Osteoblast (primary cell): ENCODE measurements around the gene CEP152. TPM values are rescaled to one million over a fixed set of nuclear protein-coding genes. Genes with fewer than 3 reads are reported as not detected.

Source experiments
- DNase-seq: peaks from one replicate; pipeline ENCODE4 v3.0.0; 2011; ENCODE audit warnings: low spot score, mixed read lengths; ENCODE audit not compliant: insufficient read length; ENCODE audit errors: missing footprints
- H2AFZ ChIP-seq: 2 replicates; pipeline ENCODE4 v1.6.0; 2011; ENCODE audit warnings: mild to moderate bottlenecking, low read length
- H3K27ac ChIP-seq: 2 replicates; pipeline ENCODE4 v1.5.1; 2011; ENCODE audit warnings: mild to moderate bottlenecking, low read depth, low read length, moderate library complexity
- H3K27me3 ChIP-seq: 2 replicates; pipeline ENCODE4 v1.6.0; 2012; ENCODE audit warnings: mild to moderate bottlenecking, control low read depth, inconsistent platforms, low read length, moderate library complexity; ENCODE audit not compliant: insufficient read depth
- H3K36me3 ChIP-seq: 2 replicates; pipeline ENCODE4 v1.5.1; 2011; ENCODE audit warnings: mild to moderate bottlenecking, low read length, control low read depth, moderate library complexity; ENCODE audit not compliant: insufficient read depth
- H3K4me1 ChIP-seq: 2 replicates; pipeline ENCODE4 v1.5.1; 2011; ENCODE audit warnings: mild to moderate bottlenecking, low read length, control low read depth, moderate library complexity; ENCODE audit not compliant: insufficient read depth
- H3K4me2 ChIP-seq: 2 replicates; pipeline ENCODE4 v1.6.0; 2011; ENCODE audit warnings: mild to moderate bottlenecking, low read length; ENCODE audit not compliant: insufficient read depth
- H3K4me3 ChIP-seq: fragments of 200-600 bp; sonication (generic); 3 replicates; pipeline ENCODE4 v1.5.1; 2012; ENCODE audit warnings: mild to moderate bottlenecking, low read length, inconsistent platforms; ENCODE audit not compliant: insufficient read depth
- H3K79me2 ChIP-seq: 2 replicates; pipeline ENCODE4 v1.6.0; 2012; ENCODE audit warnings: mild to moderate bottlenecking, low read length, control low read depth, inconsistent platforms; ENCODE audit not compliant: insufficient read depth
- H3K9me3 ChIP-seq: 2 replicates; pipeline ENCODE4 v1.5.1; 2011; ENCODE audit warnings: low read depth, low read length, control low read depth
- H4K20me1 ChIP-seq: 2 replicates; pipeline ENCODE4 v1.6.0; 2012; ENCODE audit warnings: mild to moderate bottlenecking, low read length, control low read depth; ENCODE audit not compliant: insufficient read depth
- total RNA-seq: library from RNA; depleted of rRNA; stranded (reverse); fragments of >200 nt; gene quantifications from 2 replicates; pipeline ENCODE4 v1.2.3, GENCODE V29; 2012
- TF ChIP-seq, protein P1 (sequence below): IDR thresholded peaks from 2 replicates; pipeline ENCODE4 v1.5.1; 2011; ENCODE audit warnings: mild to moderate bottlenecking, low read depth, low read length, moderate library complexity; ENCODE audit errors: extremely low read depth

CEP152 gene
- total RNA-seq, 1 donor: 4.3 TPM

- DNase-seq: no peak
- no peaks in the 10 kb centered on the region for H4K20me1 ChIP-seq
- TF ChIP-seq, protein P1, sequence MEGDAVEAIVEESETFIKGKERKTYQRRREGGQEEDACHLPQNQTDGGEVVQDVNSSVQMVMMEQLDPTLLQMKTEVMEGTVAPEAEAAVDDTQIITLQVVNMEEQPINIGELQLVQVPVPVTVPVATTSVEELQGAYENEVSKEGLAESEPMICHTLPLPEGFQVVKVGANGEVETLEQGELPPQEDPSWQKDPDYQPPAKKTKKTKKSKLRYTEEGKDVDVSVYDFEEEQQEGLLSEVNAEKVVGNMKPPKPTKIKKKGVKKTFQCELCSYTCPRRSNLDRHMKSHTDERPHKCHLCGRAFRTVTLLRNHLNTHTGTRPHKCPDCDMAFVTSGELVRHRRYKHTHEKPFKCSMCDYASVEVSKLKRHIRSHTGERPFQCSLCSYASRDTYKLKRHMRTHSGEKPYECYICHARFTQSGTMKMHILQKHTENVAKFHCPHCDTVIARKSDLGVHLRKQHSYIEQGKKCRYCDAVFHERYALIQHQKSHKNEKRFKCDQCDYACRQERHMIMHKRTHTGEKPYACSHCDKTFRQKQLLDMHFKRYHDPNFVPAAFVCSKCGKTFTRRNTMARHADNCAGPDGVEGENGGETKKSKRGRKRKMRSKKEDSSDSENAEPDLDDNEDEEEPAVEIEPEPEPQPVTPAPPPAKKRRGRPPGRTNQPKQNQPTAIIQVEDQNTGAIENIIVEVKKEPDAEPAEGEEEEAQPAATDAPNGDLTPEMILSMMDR: no peak
Measured at GRCh38 chr15:48688493-48688892, 122.4 kb downstream of the CEP152 start.

More at GRCh38 chr15:48688493-48688892, 122.4 kb downstream of the CEP152 start:
- Histone ChIP-seq H3K27ac (no peak overlapping the region), H2AFZ (no peak overlapping the region), H3K4me2 (no peak overlapping the region), H3K4me3 (no peak overlapping the region), H3K36me3 (no peaks in the 10 kb centered on the region), H3K4me1 (peaks cover 20% of the 10 kb centered on the region), H3K27me3 (no peaks in the 10 kb centered on the region), H3K79me2 (no peaks in the 10 kb centered on the region), H3K9me3 (no peaks in the 10 kb centered on the region)

Other genes starting within 250 kb of the CEP152 start
- gene FBN1, start 165.4 kb downstream of the CEP152 start, total RNA-seq: 1,453 and 1,556 TPM in 2 replicates
- gene EID1, start 67.1 kb upstream of the CEP152 start, total RNA-seq: 193 and 206 TPM in 2 replicates
- gene SHC4, start 152.8 kb upstream of the CEP152 start, total RNA-seq: 0.72 and 1.5 TPM in 2 replicates
- 42.3 and 52.7 TPM in 2 replicates for gene SECISBP2L, start 235.4 kb upstream of the CEP152 start, total RNA-seq